Ectodermal cell (in vitro differentiated cells): ENCODE results near the gene NINJ2.
"Not testable (repeated sequence)": the region's sequence is repeated elsewhere in the genome, so short reads cannot be mapped to it uniquely, and the experiment has no call there.

Experiments
- H3K27ac ChIP-seq: 2 replicates; pipeline ENCODE4 v1.7.0; 2013; ENCODE audit warnings: mild to moderate bottlenecking, low read depth, low read length; ENCODE audit not compliant: insufficient read depth, poor library complexity, severe bottlenecking
- H3K27me3 ChIP-seq: 2 replicates; pipeline ENCODE4 v1.7.0; 2013; ENCODE audit warnings: mild to moderate bottlenecking, low read length; ENCODE audit not compliant: insufficient read depth, control insufficient read depth, poor library complexity, severe bottlenecking
- H3K36me3 ChIP-seq: one replicate; pipeline ENCODE4 v1.7.0; 2013; ENCODE audit warnings: low read length; ENCODE audit not compliant: control insufficient read depth, insufficient read depth
- H3K4me1 ChIP-seq: one replicate; pipeline ENCODE4 v1.7.0; 2013; ENCODE audit warnings: low read length; ENCODE audit not compliant: control insufficient read depth, insufficient read depth
- H3K4me3 ChIP-seq: 2 replicates; pipeline ENCODE4 v1.7.0; 2013; ENCODE audit warnings: low read depth, low read length, control low read depth; ENCODE audit not compliant: insufficient read depth
- H3K9me3 ChIP-seq: 2 replicates; pipeline ENCODE4 v1.7.0; 2013; ENCODE audit warnings: mild to moderate bottlenecking, low read length, moderate library complexity; ENCODE audit not compliant: control insufficient read depth
- WGBS, 2 experiments: methylation state at CpG; one replicate each; pipeline ENCODE4 v1.1.7; 2013; ENCODE audit warnings: missing lambda C conversion rate in 2 of 2; 5-methylcytosine and 5-hydroxymethylcytosine counted together

The NINJ2 gene

DNA sequence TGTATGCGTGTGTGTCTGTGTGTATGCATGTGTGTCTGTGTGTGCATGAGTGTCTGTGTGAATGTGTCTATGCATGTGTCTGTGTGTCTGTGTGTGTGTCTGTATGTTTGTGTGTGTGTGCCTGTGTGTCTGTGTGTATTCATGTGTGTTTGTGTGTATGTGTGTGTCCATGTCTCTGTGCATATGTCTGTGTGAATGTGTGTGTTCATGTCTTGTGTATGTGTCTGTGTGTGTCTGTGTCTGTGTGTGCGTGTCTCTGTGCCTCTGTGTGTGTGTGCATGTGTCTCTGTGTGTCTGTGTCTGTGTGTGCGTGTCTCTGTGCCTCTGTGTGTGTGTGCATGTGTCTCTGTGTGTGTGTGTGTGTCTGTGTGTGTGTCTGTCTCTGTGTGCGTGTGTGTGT is 82.4 kb downstream of the NINJ2 start:
- H3K36me3 ChIP-seq, result no peaks in the 10 kb centered on the region
- no peaks in the 10 kb centered on the region for H3K9me3 ChIP-seq
- WGBS, 2 experiments, result 90 to 92% methylated on average over 4 of the region's 4 CpGs
- no peaks in the 10 kb centered on the region for H3K27me3 ChIP-seq
- no peak overlapping the region for H3K27ac ChIP-seq
- H3K4me3 ChIP-seq, result no peak overlapping the region
- peaks cover 23% of the 10 kb centered on the region for H3K4me1 ChIP-seq

- H3K36me3 ChIP-seq, result no peaks in the 10 kb centered on the region
- H3K4me1 ChIP-seq, result peaks cover 23% of the 10 kb centered on the region
- no peaks in the 10 kb centered on the region for H3K9me3 ChIP-seq
- no peak overlapping the region for H3K27ac ChIP-seq
- no peaks in the 10 kb centered on the region for H3K27me3 ChIP-seq
- WGBS, 2 experiments, result 53 to 55% methylated on average over 9 of the region's 9 CpGs
- H3K4me3 ChIP-seq, result no peak overlapping the region
Observed at GRCh38 chr12:579420-580110, 83.7 kb downstream of the NINJ2 start.

- 63 to 65% methylated on average over 7 of the region's 7 CpGs for WGBS, 2 experiments
- Histone ChIP-seq H3K4me3 (no peak overlapping the region), H3K27ac (no peak overlapping the region), H3K9me3 (no peaks in the 10 kb centered on the region), H3K27me3 (no peaks in the 10 kb centered on the region), H3K36me3 (no peaks in the 10 kb centered on the region), H3K4me1 (peaks cover 23% of the 10 kb centered on the region)
Observed at GRCh38 chr12:578748-579419, 84.4 kb downstream of the NINJ2 start.

DNA sequence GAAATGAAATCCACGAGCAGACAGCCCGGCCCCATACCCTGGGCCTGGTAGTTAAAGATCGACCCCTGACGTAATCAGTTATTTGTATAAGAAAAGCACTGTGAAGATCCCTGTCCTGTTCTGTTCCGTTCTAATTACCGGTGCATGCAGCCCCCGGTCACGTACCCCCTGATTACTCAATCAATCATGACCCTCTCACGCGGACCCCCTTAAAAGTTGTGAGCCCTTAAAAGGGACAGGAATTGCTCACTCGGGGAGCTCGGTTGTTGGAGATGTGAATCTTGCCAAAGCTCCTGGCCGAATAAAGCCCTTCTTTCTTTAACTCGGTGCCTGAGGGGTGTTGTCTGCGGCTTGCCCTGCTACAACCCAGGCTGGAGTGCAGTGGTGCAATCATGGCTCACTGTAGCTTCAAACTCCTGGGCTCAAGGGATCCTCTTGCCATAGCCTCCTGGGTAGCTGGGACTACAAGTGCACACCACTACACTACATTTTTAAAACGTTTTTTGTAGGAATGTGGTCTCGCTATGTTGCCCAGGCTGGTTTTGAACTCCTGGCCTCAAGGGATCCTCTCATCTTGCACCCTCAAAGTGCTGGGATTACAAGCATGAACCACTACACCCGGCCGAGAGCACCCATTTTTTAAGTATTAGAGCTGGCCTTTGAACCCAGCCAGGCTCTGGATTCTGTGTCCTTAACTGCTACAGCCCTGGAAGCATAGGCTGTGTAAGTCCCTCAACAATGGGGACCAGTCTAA is 85.1 kb downstream of the NINJ2 start:
- not testable (repeated sequence) for H3K9me3 ChIP-seq, H3K36me3 ChIP-seq, H3K27ac ChIP-seq, H3K27me3 ChIP-seq, H3K4me3 ChIP-seq
- 74 to 78% methylated on average over 18 to 19 of the region's 19 CpGs for WGBS, 2 experiments
- peaks cover 23% of the 10 kb centered on the region for H3K4me1 ChIP-seq

- Histone ChIP-seq H3K9me3 (no peaks in the 10 kb centered on the region), H3K27me3 (no peaks in the 10 kb centered on the region), H3K4me1 (peaks cover 24% of the 10 kb centered on the region), H3K27ac (no peak overlapping the region), H3K4me3 (no peak overlapping the region), H3K36me3 (no peaks in the 10 kb centered on the region)
- WGBS, 2 experiments, result 95% methylated on average over 14 of the region's 14 CpGs
Observed at GRCh38 chr12:576615-577110, 86.6 kb downstream of the NINJ2 start.

GRCh38 chr12:575948-576614 is 87.2 kb downstream of the NINJ2 start:
- no peak overlapping the region for H3K27ac ChIP-seq

GRCh38 chr12:575129-575502 is 88.1 kb downstream of the NINJ2 start:
- Histone ChIP-seq H3K27me3 (no peaks in the 10 kb centered on the region), H3K27ac (no peak overlapping the region), H3K9me3 (no peaks in the 10 kb centered on the region), H3K36me3 (no peaks in the 10 kb centered on the region), H3K4me3 (no peak overlapping the region), H3K4me1 (peaks cover 29% of the 10 kb centered on the region)
- 94% methylated on average over 7 of the region's 7 CpGs for WGBS, 2 experiments

More at GRCh38 chr12:575948-576614, 87.2 kb downstream of the NINJ2 start:
- no peaks in the 10 kb centered on the region for H3K27me3 ChIP-seq
- H3K9me3 ChIP-seq, result no peaks in the 10 kb centered on the region
- H3K4me1 ChIP-seq, result peaks cover 24% of the 10 kb centered on the region
- no peak overlapping the region for H3K4me3 ChIP-seq
- H3K36me3 ChIP-seq, result no peaks in the 10 kb centered on the region
- WGBS, 2 experiments, result 22 to 24% methylated on average over 39 of the region's 39 CpGs

- no peaks in the 10 kb centered on the region for H3K36me3 ChIP-seq
- 92 to 97% methylated on average over 3 of the region's 3 CpGs for WGBS, 2 experiments
- no peaks in the 10 kb centered on the region for H3K9me3 ChIP-seq
- no peak overlapping the region for H3K4me3 ChIP-seq
- peaks cover 25% of the 10 kb centered on the region for H3K4me1 ChIP-seq
- no peak overlapping the region for H3K27ac ChIP-seq
- no peaks in the 10 kb centered on the region for H3K27me3 ChIP-seq
Observed at GRCh38 chr12:574475-575128, 88.6 kb downstream of the NINJ2 start.

- Histone ChIP-seq H3K27me3 (peaks cover 8% of the 10 kb centered on the region), H3K36me3 (no peaks in the 10 kb centered on the region), H3K9me3 (no peaks in the 10 kb centered on the region), H3K4me3 (no peak overlapping the region), H3K27ac (no peak overlapping the region), H3K4me1 (peaks cover 17% of the 10 kb centered on the region)
- 91 to 92% methylated on average over 5 of the region's 5 CpGs for WGBS, 2 experiments
Observed at GRCh38 chr12:573232-573631, 90.0 kb downstream of the NINJ2 start.
